Glutamatergic neuron (in vitro differentiated cells): ENCODE data around the gene ARID1B. TPM values are rescaled to one million over a fixed set of nuclear protein-coding genes. Genes with fewer than 3 reads are reported as not detected.
A peak's percentile ranks its signal among the peaks of the same experiment; 100 is the strongest.
"Not testable (repeated sequence)": the region's sequence is repeated elsewhere in the genome, so short reads cannot be mapped to it uniquely, and the experiment has no call there.

Source experiments
- DNase-seq: peaks from one replicate; pipeline ENCODE4 v3.0.0; 2022
- H3K27ac Mint-ChIP-seq: one replicate; pipeline ENCODE4 v1.8.0; 2020; ENCODE audit warnings: mild to moderate bottlenecking, mixed read lengths, inconsistent platforms; ENCODE audit not compliant: unreplicated experiment
- H3K27me3 Mint-ChIP-seq: one replicate; pipeline ENCODE4 v1.8.0; 2020; ENCODE audit warnings: mild to moderate bottlenecking, moderate library complexity, mixed read lengths, inconsistent platforms; ENCODE audit not compliant: unreplicated experiment
- H3K36me3 Mint-ChIP-seq: one replicate; pipeline ENCODE4 v1.8.0; 2020; ENCODE audit warnings: mild to moderate bottlenecking, mixed read lengths, inconsistent platforms; ENCODE audit not compliant: unreplicated experiment
- H3K4me1 Mint-ChIP-seq: one replicate; pipeline ENCODE4 v1.8.0; 2020; ENCODE audit warnings: mild to moderate bottlenecking, low read depth, mixed read lengths, inconsistent platforms; ENCODE audit not compliant: unreplicated experiment
- H3K4me3 Mint-ChIP-seq: one replicate; pipeline ENCODE4 v1.8.0; 2020; ENCODE audit warnings: mild to moderate bottlenecking, mixed read lengths, inconsistent platforms; ENCODE audit not compliant: unreplicated experiment
- H3K9me3 Mint-ChIP-seq: one replicate; pipeline ENCODE4 v1.8.0; 2020; ENCODE audit warnings: mild to moderate bottlenecking, moderate library complexity, mixed read lengths, inconsistent platforms; ENCODE audit not compliant: unreplicated experiment
- CTCF ChIP-seq: fragments of 200-600 bp; sonication (generic); IDR thresholded peaks from one replicate; pipeline ENCODE4 v1.5.0; 2021; ENCODE audit not compliant: partially characterized antibody, unreplicated experiment
- total RNA-seq: library from RNA; stranded (reverse); fragmentation: NEBNext Ultra II Directional; extraction: Animal tissue kit (Norgen Biotek cat#: 25700); gene quantifications from one replicate; pipeline ENCODE4 v1.2.1, GENCODE V29; 2021; ENCODE audit not compliant: unreplicated experiment

Gene ARID1B
- total RNA-seq, 1 donor from 2014 or later = 202 TPM

DNA sequence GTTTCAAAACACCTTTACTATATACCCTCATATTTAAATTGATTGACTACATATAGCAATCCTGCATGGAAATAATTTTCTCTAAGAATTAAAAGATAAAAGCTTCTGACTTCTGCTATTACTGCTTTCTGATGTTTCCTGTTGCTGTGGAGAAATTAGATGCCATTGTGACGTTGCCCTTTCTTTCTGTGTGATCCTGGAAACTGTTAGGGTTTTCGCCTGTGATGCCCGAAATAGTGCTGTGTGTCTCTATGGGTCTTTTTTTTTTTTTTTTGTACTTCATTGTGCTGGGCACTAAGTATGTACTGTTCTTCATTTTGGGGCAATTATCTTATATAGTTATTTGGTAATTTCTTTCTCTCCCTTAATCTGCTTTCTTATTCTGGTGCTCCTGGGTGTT lies 205.0 kb downstream of the ARID1B start:
- Mint-ChIP-seq H3K27ac (no peak overlapping the region), H3K36me3 (no peaks in the 10 kb centered on the region), H3K9me3 (peaks cover 14% of the 10 kb centered on the region), H3K4me1 (peaks cover 42% of the 10 kb centered on the region), H3K27me3 (peaks cover 3% of the 10 kb centered on the region), H3K4me3 (peak overlapping the region; percentile 50)
- no peak for TF ChIP-seq CTCF
- DNase-seq = no peak

GRCh38 chr6:156982864-156983263 lies 205.7 kb downstream of the ARID1B start:
- H3K27ac Mint-ChIP-seq, H3K4me3 Mint-ChIP-seq, H3K36me3 Mint-ChIP-seq, DNase-seq, H3K27me3 Mint-ChIP-seq: not testable (repeated sequence)
- Mint-ChIP-seq H3K4me1 (peaks cover 38% of the 10 kb centered on the region), H3K9me3 (peaks cover 19% of the 10 kb centered on the region)

- no peak overlapping the region for H3K27ac Mint-ChIP-seq
- H3K4me3 Mint-ChIP-seq = no peak overlapping the region
- no peaks in the 10 kb centered on the region for H3K36me3 Mint-ChIP-seq
- H3K9me3 Mint-ChIP-seq = peaks cover 22% of the 10 kb centered on the region
- DNase-seq = no peak
- TF ChIP-seq CTCF = no peak
- peaks cover 4% of the 10 kb centered on the region for H3K27me3 Mint-ChIP-seq
- peaks cover 45% of the 10 kb centered on the region for H3K4me1 Mint-ChIP-seq
Observed at GRCh38 chr6:156984178-156984738, 207.1 kb downstream of the ARID1B start.

DNA sequence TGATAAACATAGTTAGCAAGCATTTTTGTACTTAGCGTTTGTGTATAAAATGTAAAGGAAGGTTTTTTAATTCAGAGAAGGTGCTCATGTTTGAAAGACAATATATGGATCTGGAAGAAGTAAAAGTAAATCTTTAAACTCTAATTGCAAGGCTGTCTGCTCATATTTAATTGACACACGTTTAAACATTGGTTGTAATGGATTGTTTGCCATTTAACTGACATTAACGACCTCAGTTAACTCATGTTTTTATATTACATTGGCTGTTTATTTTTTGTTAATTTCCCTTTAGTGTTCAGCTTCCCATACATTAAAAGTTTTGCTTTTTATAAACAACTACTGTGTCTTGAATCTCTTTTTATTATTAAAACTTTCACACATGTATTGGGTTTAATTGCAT lies 208.1 kb downstream of the ARID1B start:
- Mint-ChIP-seq H3K27me3 (peaks cover 4% of the 10 kb centered on the region), H3K4me3 (no peak overlapping the region), H3K9me3 (peaks cover 22% of the 10 kb centered on the region), H3K27ac (no peak overlapping the region), H3K36me3 (no peaks in the 10 kb centered on the region), H3K4me1 (peaks cover 46% of the 10 kb centered on the region)
- no peak for DNase-seq
- no peak for TF ChIP-seq CTCF

- Mint-ChIP-seq H3K36me3 (no peaks in the 10 kb centered on the region), H3K27ac (peak overlapping the region; percentile 84), H3K27me3 (peaks cover 7% of the 10 kb centered on the region), H3K9me3 (peaks cover 17% of the 10 kb centered on the region), H3K4me3 (peak overlapping the region; percentile 48), H3K4me1 (peaks cover 33% of the 10 kb centered on the region)
- no peak for TF ChIP-seq CTCF
- DNase-seq = peak; percentile 67
Observed at GRCh38 chr6:156988276-156989158, 211.3 kb downstream of the ARID1B start.
